Bronchial epithelial cell (primary cell): ENCODE results near the gene PAK4. TPM values are rescaled to one million over a fixed set of nuclear protein-coding genes. Genes with fewer than 3 reads are reported as not detected.

Source experiments
- DNase-seq: peaks from one replicate; pipeline ENCODE4 v3.0.0-alpha.2; 2010; ENCODE audit warnings: low read depth
- FAIRE-seq: peaks from 2 replicates; lab custom pipeline; 2011; peaks lifted over from hg19 to GRCh38; lab: Jason Lieb, UNC
- H3K27me3 ChIP-seq: 2 replicates; pipeline ENCODE4 v1.5.1; 2011; ENCODE audit warnings: low read length; ENCODE audit not compliant: control insufficient read depth, insufficient read depth
- H3K36me3 ChIP-seq: 2 replicates; pipeline ENCODE4 v1.5.1; 2011; ENCODE audit warnings: low read length; ENCODE audit not compliant: control insufficient read depth, insufficient read depth
- H3K4me3 ChIP-seq: 2 replicates; pipeline ENCODE4 v1.5.1; 2011; ENCODE audit warnings: mild to moderate bottlenecking, low read depth, low read length, control low read depth
- CTCF ChIP-seq: IDR thresholded peaks from 2 replicates; pipeline ENCODE4 v1.5.1; 2011; ENCODE audit warnings: mild to moderate bottlenecking, moderate library complexity, low read length, control low read depth, inconsistent platforms; ENCODE audit not compliant: insufficient read depth, severe bottlenecking
- total RNA-seq: library from RNA; depleted of rRNA; stranded (reverse); fragments of >200 nt; gene quantifications from 2 replicates; pipeline ENCODE4 v1.2.1, GENCODE V29; 2014

The PAK4 gene
- total RNA-seq, 1 donor from 2014 or later: 4.5 TPM

GRCh38 chr19:39145180-39145953, 19.8 kb downstream of the PAK4 start:
- no peak for DNase-seq
- no peak for FAIRE-seq
- no peak for TF ChIP-seq CTCF

GRCh38 chr19:39146091-39146490, 20.5 kb downstream of the PAK4 start:
- Histone ChIP-seq H3K4me3 (no peak overlapping the region), H3K27me3 (no peaks in the 10 kb centered on the region)

More at GRCh38 chr19:39145180-39145953, 19.8 kb downstream of the PAK4 start:
- Histone ChIP-seq H3K4me3 (no peak overlapping the region), H3K27me3 (no peaks in the 10 kb centered on the region), H3K36me3 (no peaks in the 10 kb centered on the region)

GRCh38 chr19:39146686-39147450, 21.3 kb downstream of the PAK4 start:
- no peak for TF ChIP-seq CTCF
- DNase-seq: no peak
- FAIRE-seq: no peak
- H3K27me3 ChIP-seq: no peaks in the 10 kb centered on the region
- no peak overlapping the region for H3K4me3 ChIP-seq
- H3K36me3 ChIP-seq: no peaks in the 10 kb centered on the region

More at GRCh38 chr19:39146091-39146490, 20.5 kb downstream of the PAK4 start:
- no peak for TF ChIP-seq CTCF
- no peaks in the 10 kb centered on the region for H3K36me3 ChIP-seq
- no peak for DNase-seq
- no peak for FAIRE-seq

GRCh38 chr19:39147480-39147879, 21.9 kb downstream of the PAK4 start:
- FAIRE-seq: no peak
- no peaks in the 10 kb centered on the region for H3K36me3 ChIP-seq
- TF ChIP-seq CTCF: no peak
- no peak for DNase-seq
- no peak overlapping the region for H3K4me3 ChIP-seq
- no peaks in the 10 kb centered on the region for H3K27me3 ChIP-seq

- TF ChIP-seq CTCF: no peak
- no peak for FAIRE-seq
- DNase-seq: no peak
- Histone ChIP-seq H3K27me3 (no peaks in the 10 kb centered on the region), H3K36me3 (no peaks in the 10 kb centered on the region), H3K4me3 (no peak overlapping the region)
Measured at GRCh38 chr19:39148939-39149529, 23.4 kb downstream of the PAK4 start.
